ENCODE data around the gene GP2.

DNA sequence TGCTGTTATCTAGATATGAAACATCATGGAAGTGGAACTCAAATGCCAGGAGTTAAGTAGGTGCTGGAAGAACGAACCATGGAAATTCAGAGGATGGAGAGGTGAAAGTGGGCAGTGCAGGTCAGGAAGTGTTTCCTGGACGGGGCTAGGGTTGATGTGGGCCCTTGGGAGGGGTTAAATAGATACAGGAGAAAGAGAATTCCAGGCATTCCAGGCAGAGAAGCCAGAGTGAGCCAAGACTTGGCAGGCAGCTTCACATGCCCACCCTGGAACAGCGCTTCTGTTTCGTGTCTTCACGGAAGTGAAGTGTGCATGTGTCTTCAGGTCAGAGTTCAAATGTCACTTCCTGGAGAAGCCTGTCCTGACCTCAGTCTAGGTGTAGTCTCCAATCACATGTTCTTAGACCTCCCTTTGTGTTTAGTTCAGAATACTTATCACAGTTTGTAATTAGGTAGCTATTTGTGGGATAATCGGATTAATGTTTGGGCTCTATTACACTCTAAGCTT lies 41.3 kb downstream of the GP2 start:
- TF ChIP-seq, protein P1, sequence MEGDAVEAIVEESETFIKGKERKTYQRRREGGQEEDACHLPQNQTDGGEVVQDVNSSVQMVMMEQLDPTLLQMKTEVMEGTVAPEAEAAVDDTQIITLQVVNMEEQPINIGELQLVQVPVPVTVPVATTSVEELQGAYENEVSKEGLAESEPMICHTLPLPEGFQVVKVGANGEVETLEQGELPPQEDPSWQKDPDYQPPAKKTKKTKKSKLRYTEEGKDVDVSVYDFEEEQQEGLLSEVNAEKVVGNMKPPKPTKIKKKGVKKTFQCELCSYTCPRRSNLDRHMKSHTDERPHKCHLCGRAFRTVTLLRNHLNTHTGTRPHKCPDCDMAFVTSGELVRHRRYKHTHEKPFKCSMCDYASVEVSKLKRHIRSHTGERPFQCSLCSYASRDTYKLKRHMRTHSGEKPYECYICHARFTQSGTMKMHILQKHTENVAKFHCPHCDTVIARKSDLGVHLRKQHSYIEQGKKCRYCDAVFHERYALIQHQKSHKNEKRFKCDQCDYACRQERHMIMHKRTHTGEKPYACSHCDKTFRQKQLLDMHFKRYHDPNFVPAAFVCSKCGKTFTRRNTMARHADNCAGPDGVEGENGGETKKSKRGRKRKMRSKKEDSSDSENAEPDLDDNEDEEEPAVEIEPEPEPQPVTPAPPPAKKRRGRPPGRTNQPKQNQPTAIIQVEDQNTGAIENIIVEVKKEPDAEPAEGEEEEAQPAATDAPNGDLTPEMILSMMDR (conservative IDR thresholded peaks at IDR 0.05 in 1 of 2, IDR thresholded peaks at IDR 0.05 in 1 of 2; ENCODE audit: low read depth in 1 of 2, low read length in 2 of 2): no peak
- no peak for TF ChIP-seq EZH2 (IDR thresholded peaks at IDR 0.05; ENCODE audit: low read length, missing control alignments)

Measured in fibroblast of lung (primary cell).